Kidney (tissue), 14 donors: ENCODE data around the gene LTF. TPM values are rescaled to one million over a fixed set of nuclear protein-coding genes. Genes with fewer than 3 reads are reported as not detected.
"Not testable (repeated sequence)": the region's sequence is repeated elsewhere in the genome, so short reads cannot be mapped to it uniquely, and the experiment has no call there.

Experiments used
- DNase-seq, 5 donors: peaks; one replicate each; pipeline ENCODE4 v3.0.0-alpha.2; 2013 to 2020
- FAIRE-seq: peaks from 2 replicates; lab custom pipeline; 2012; peaks lifted over from hg19 to GRCh38; lab: Jason Lieb, UNC
- H3K27ac ChIP-seq, 2 donors: one replicate each; pipeline ENCODE4 v1.7.0; 2013; ENCODE audit warnings: low read depth in 2 of 2, low read length in 2 of 2, inconsistent platforms in 1 of 2
- H3K27me3 ChIP-seq: one replicate; pipeline ENCODE4 v1.7.1; 2013; ENCODE audit warnings: low read length, inconsistent platforms; ENCODE audit not compliant: control insufficient read depth, insufficient read depth
- H3K36me3 ChIP-seq, 3 donors: one replicate each; pipeline versions ENCODE4 v1.7.0 to v1.7.1; 2013; ENCODE audit warnings: low read length in 3 of 3, control low read depth in 1 of 3, inconsistent platforms in 1 of 3; ENCODE audit not compliant: insufficient read depth in 3 of 3, control insufficient read depth in 2 of 3
- H3K4me1 ChIP-seq, 3 donors: one replicate each; pipeline versions ENCODE4 v1.7.0 to v1.7.1; 2013; ENCODE audit warnings: low read length in 3 of 3, inconsistent platforms in 1 of 3, low read depth in 1 of 3; ENCODE audit not compliant: control insufficient read depth in 2 of 3, insufficient read depth in 2 of 3
- H3K4me3 ChIP-seq, 3 donors: one replicate each; pipeline versions ENCODE4 v1.7.0 to v1.8.1; 2013; ENCODE audit warnings: low read length in 3 of 3, control low read depth in 1 of 3, inconsistent platforms in 1 of 3
- H3K9ac ChIP-seq, 3 donors: one replicate each; pipeline versions ENCODE4 v1.7.0 to v1.7.1; 2013; ENCODE audit warnings: low read length in 3 of 3, control low read depth in 1 of 3, inconsistent platforms in 1 of 3
- H3K9me3 ChIP-seq, 3 donors: one replicate each; pipeline versions ENCODE4 v1.7.0 to v1.7.1; 2013; ENCODE audit warnings: low read length in 3 of 3, control low read depth in 1 of 3, inconsistent platforms in 1 of 3; ENCODE audit not compliant: control insufficient read depth in 2 of 3, insufficient read depth in 1 of 3
- intact Hi-C: fragments of 100-400 bp; cut with DNase I; formaldehyde crosslinking; loops from one replicate; pipeline ENCODE4 v1.11.1; 2022
- polyA plus RNA-seq: library from polyadenylated mRNA; stranded (reverse); fragments of 350-450 nt; fragmentation: Illumina TruSeq; extraction: RNeasy Lipid Tissue Mini Kit (QIAGEN cat#74804); gene quantifications from one replicate; pipeline ENCODE4 v1.2.3, GENCODE V29; 2014; ENCODE audit warnings: low read depth, low replicate concordance; ENCODE audit not compliant: insufficient read depth
- total RNA-seq: library from RNA; stranded (reverse); fragmentation: NEBNext Ultra II Directional; extraction: Animal tissue kit (Norgen Biotek cat#: 25700); gene quantifications from one replicate; pipeline ENCODE4 v1.2.1, GENCODE V29; 2021
- TF ChIP-seq, protein P1 (sequence below): IDR thresholded peaks from 3 replicates; pipeline ENCODE4 v1.5.1; 2012; ENCODE audit warnings: mild to moderate bottlenecking, moderate library complexity, borderline replicate concordance; ENCODE audit not compliant: insufficient read depth; ENCODE audit errors: extremely low read depth
- donor health status: control.
- donor health status: control.
- donor health status: control.
- donor health status: control.
- donor health status: control.
- donor health status: DM: yes; HTN: yes; CAD: no.
- donor health status: Normal renal cell carcinoma (clear cell type).

Gene LTF
- total and polyA plus RNA-seq, 2 donors from 2014 or later, result 34.7 to 1,823 TPM

DNA sequence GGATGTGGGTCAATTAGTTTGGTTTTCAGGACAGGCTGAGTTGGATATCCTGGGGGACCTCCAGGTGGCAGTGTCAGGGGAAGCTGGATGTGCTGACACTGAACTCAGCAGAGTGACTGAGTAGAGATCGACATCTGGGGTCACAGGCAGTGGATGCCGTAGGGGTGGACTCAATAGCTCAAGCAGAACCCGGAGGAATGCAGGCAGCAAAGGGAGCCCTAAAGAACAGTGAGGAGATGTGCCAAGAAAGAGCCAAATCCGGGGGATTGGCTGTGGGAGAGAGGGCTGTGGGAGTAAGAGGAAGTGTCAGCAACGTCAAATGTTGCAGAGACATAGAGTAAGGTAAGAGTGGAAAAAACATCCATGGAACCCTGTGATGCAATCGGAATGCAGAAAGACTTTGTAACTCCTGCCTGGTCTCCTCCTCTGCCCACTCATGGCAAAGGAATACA is 69.5 kb downstream of the LTF start:
- H3K9me3 ChIP-seq, result no peaks in the 10 kb centered on the region
- H3K4me3 ChIP-seq, result no peak overlapping the region
- no peak overlapping the region for H3K9ac ChIP-seq
- H3K27ac ChIP-seq, result no peak overlapping the region
- no peaks in the 10 kb centered on the region for H3K4me1 ChIP-seq
- FAIRE-seq (no peak), DNase-seq (no peak)
- TF ChIP-seq, protein P1, sequence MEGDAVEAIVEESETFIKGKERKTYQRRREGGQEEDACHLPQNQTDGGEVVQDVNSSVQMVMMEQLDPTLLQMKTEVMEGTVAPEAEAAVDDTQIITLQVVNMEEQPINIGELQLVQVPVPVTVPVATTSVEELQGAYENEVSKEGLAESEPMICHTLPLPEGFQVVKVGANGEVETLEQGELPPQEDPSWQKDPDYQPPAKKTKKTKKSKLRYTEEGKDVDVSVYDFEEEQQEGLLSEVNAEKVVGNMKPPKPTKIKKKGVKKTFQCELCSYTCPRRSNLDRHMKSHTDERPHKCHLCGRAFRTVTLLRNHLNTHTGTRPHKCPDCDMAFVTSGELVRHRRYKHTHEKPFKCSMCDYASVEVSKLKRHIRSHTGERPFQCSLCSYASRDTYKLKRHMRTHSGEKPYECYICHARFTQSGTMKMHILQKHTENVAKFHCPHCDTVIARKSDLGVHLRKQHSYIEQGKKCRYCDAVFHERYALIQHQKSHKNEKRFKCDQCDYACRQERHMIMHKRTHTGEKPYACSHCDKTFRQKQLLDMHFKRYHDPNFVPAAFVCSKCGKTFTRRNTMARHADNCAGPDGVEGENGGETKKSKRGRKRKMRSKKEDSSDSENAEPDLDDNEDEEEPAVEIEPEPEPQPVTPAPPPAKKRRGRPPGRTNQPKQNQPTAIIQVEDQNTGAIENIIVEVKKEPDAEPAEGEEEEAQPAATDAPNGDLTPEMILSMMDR, result no peak
- no peaks in the 10 kb centered on the region for H3K36me3 ChIP-seq
- intact Hi-C loops, result no loop called here
- no peaks in the 10 kb centered on the region for H3K27me3 ChIP-seq

DNA sequence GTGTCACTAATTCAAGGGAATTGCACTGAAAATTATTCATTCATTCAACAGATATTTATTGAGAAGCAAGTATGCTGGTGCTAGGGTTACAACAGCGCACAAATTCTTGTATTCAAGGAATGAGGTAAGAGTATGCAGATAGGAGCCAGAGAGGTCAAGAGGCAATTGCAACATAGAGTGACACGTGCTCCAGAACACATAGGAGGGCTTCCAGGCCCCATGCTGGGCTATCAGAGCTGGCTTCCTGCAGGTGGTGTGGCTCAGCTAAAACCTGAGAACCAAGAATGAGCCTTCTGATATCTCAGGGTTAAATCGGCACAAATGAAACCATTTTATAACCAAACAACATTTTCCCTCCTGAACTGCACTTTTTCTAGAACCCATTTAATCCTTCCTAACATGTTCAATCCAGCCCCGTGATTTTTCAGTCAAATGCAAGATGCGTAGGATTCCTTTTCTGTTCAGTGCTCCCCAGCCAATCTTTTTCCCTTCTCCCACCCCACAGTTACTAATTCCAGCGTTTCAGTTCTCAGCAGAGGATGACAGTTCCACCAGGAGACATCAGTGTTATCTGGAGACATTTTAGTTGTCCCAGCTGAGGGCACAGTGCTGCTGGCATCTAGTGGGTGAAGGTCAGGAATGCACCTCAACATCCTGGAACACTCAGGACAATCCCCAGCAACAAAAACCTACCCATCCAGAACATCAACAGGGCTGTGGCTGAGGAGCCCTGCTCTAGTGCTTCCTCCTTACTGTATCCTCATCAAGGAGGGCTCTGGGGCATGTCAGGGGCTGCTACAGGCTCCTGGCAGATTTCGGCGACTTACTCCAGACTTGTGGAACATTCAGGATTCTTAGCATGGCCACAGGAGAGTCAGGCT is 70.9 kb downstream of the LTF start:
- no peaks in the 10 kb centered on the region for H3K36me3 ChIP-seq
- H3K4me1 ChIP-seq, result no peaks in the 10 kb centered on the region
- no peak overlapping the region for H3K4me3 ChIP-seq
- no peak overlapping the region for H3K9ac ChIP-seq
- H3K27me3 ChIP-seq, result no peaks in the 10 kb centered on the region
- FAIRE-seq (no peak), DNase-seq (no peak)
- TF ChIP-seq, protein P1, result no peak
- H3K27ac ChIP-seq, result no peak overlapping the region
- H3K9me3 ChIP-seq, result no peaks in the 10 kb centered on the region
- intact Hi-C loops, result no loop called here

DNA sequence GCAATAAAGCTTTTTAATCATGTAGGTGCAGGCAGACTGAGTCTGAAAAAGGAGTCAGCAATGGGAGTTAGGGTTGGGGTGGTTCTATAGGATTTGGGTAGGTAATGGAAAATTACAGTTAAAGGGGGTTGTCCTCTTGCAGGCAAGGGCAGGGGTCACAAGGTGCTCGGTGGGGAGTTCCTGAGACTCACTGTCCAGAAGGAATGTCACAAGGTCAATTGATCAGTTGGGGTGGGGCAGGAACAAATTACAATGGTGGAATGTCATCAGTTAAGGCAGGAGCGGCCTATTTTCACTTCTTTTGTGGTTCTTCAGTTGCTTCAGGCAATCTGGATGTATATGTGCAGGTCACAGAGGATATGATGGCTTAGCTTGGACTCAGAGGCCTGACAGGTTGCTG is 71.7 kb downstream of the LTF start:
- DNase-seq, result no peak
- H3K9ac ChIP-seq, result no peak overlapping the region
- no peaks in the 10 kb centered on the region for H3K9me3 ChIP-seq
- H3K27ac ChIP-seq, result no peak overlapping the region
- H3K4me1 ChIP-seq, result no peaks in the 10 kb centered on the region
- H3K4me3 ChIP-seq, result no peak overlapping the region
- no peak for FAIRE-seq
- intact Hi-C loops, result no loop called here
- no peaks in the 10 kb centered on the region for H3K27me3 ChIP-seq
- no peaks in the 10 kb centered on the region for H3K36me3 ChIP-seq
- TF ChIP-seq, protein P1, result no peak

DNA sequence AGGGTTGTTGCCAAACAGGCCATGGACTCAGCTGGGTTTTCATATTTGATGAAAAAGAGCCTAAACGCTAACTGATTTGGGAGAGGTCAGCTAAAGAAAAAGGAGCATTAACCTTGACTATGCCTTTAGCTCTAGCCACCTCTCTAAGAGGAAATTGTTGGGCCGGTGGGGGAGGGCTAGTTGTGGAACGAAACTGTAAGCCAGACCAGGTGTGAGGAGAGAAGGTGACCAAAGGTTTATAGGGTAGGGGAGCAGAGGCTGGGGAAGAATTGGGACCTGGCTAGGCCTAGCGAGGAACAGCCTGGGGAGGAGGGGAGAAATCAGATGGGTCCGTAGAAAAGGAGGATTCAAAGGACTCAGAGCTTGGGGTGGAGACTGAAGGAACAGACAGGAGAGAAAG is 73.2 kb downstream of the LTF start:
- DNase-seq, H3K9me3 ChIP-seq, H3K36me3 ChIP-seq, H3K9ac ChIP-seq, H3K27ac ChIP-seq, H3K4me3 ChIP-seq, H3K4me1 ChIP-seq, H3K27me3 ChIP-seq, intact Hi-C loops, FAIRE-seq: not testable (repeated sequence)
